Cardiac fibroblast (primary cell): ENCODE results near the gene CDH12.

ENCODE experiments used
- DNase-seq, 2 donors: peaks; one replicate each; pipeline versions ENCODE4 v3.0.0 to v3.0.0-alpha.2; 2010; ENCODE audit warnings: low read depth in 2 of 2
- H3K4me3 ChIP-seq, 2 donors: replicated peaks in 1 of 2; 1 replicate in 1 of 2; 2 replicates in 1 of 2; pipeline ENCODE4 v1.5.1; 2011; ENCODE audit warnings: low read depth in 2 of 2, low read length in 2 of 2, mild to moderate bottlenecking in 2 of 2, moderate library complexity in 1 of 2
- CTCF ChIP-seq: IDR thresholded peaks from one replicate; pipeline ENCODE4 v1.5.1; 2011; ENCODE audit warnings: low read depth, mild to moderate bottlenecking, low read length, inconsistent platforms

CDH12 gene

GRCh38 chr5:21802869-21803490 lies 1050.2 kb downstream of the CDH12 start:
- TF ChIP-seq CTCF, result peak; percentile 57
- peak; percentile 36 to 60 for DNase-seq
- H3K4me3 ChIP-seq, result no peak overlapping the region

- no peak for TF ChIP-seq CTCF
- DNase-seq, result no peak
- no peak overlapping the region for H3K4me3 ChIP-seq
Measured at GRCh38 chr5:21802100-21802499, 1051.0 kb downstream of the CDH12 start.

DNA sequence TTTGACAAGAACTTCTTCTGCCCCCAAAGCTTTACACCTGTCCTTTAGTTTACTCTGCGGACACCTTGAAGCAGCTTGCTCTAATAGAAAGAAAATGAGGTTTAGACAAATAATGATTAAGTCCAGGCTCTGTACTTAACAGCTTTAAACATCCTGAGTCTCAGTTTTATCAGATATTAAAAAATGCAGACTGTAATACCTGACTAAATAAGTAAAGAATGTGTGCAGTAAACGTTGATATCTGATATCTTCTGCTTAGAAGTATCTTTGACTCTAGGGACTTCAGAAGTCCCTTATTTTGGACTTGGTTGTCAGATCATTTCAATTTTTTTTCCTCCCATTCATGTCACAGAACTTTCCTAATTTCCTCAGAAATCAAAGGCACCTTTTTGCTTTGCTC lies 1060.4 kb downstream of the CDH12 start:
- DNase-seq, result no peak
- no peak for TF ChIP-seq CTCF

DNA sequence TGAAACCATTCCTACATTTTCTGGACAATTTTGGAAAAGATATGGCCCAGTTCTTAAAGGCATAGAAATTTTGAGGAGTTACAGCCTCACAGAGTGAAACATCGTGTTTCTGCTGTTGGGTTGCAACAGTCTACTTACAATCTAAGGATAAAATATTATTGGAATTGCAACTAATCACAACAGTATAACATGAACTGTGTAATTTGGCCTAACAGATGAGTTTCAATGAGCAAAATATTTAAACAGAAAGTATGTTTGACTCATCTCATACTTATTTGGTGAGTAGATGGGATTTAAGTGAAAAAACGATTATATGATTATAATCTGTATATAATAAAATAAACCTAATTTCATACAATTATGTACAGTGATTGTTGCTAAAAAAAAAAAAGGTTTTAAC lies 1061.8 kb downstream of the CDH12 start:
- H3K4me3 ChIP-seq, result no peak overlapping the region
- DNase-seq, result peak in 1 of 2 donors; percentile 32
- no peak for TF ChIP-seq CTCF

More for the DNA sequence above, 1060.4 kb downstream of the CDH12 start:
- H3K4me3 ChIP-seq, result no peak overlapping the region

GRCh38 chr5:21784487-21784886 lies 1068.7 kb downstream of the CDH12 start:
- no peak for TF ChIP-seq CTCF
- no peak for DNase-seq
- H3K4me3 ChIP-seq, result no peak overlapping the region

DNA sequence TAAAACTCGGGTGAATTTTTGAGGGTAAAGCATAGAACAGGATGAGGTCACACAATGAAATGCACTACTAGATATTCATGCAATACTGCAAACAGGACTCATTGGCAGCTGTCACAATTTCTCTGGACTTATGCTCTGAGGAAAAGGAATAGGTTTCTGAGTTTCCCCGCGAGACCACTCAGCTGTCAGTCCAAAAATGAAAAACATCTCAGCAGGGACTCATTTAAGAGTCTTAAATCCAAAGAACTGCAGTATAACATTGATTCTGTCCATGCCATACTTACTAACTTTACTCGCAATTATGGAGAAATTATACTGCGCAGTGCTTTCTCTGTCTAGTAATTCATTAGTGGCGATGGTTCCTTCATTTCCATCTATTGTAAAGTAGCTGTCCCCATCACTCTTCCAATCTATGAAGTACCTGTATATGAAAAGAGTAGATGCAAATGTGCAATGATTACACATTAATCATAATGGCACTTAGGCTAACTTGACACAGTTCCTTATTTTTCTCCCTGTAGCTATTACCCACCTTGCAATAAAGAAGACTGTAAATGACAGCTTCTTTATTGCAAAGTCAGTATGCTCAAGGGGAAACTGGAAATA lies 1070.0 kb downstream of the CDH12 start:
- DNase-seq, result no peak
- no peak for TF ChIP-seq CTCF
- no peak overlapping the region for H3K4me3 ChIP-seq
